GM21529 (cell line): ENCODE measurements around the gene PCIF1.
A peak's percentile ranks its signal among the peaks of the same experiment; 100 is the strongest.
"Not testable (repeated sequence)": the region's sequence is repeated elsewhere in the genome, so short reads cannot be mapped to it uniquely, and the experiment has no call there.

Source experiments
- ATAC-seq: cut with Tn5 transposase; IDR thresholded peaks from one replicate; pipeline ENCODE4 v1.9.1; 2021; ENCODE audit not compliant: unreplicated experiment

Gene PCIF1

DNA sequence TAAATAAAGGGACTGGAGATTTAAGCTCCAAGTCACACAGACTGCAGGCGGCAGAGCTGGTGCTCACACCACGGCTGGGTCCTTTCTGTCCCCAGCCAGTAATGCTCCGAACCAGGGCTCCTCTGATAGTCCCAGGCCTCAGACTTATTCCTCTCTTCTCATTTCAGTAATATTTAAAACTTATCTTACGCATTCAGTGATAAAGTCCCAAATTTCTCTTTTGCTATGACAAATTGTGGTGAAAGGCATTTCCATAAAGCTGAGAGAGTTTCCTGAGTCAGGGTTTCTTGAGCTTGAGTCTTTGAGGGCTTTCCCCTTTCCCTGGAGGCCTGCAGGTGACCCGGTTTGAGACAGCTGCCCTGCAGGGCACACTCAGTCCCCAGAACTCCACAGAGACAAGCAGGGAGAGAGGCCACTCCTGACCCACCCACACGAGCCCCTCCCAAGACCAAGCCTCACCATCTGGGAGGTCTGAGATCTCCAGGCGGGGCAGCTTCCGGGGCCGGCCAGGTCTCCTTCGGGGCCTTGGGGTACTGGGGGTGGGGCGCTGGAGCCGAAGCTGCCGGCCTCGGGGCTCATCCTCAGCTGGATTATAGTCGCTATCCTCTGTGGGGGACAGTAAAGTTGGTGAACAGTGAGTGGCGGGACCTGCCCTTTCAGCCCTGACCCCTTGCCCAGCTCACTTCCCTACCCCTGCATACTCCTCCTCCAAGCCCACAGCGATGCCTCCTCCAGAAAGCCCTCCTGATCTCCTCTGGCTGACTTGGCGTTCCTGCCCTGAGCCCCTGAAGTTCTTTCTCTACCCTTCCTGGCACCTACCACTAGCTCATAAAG lies 30.9 kb downstream of the PCIF1 start:
- peak; percentile 47 for ATAC-seq

DNA sequence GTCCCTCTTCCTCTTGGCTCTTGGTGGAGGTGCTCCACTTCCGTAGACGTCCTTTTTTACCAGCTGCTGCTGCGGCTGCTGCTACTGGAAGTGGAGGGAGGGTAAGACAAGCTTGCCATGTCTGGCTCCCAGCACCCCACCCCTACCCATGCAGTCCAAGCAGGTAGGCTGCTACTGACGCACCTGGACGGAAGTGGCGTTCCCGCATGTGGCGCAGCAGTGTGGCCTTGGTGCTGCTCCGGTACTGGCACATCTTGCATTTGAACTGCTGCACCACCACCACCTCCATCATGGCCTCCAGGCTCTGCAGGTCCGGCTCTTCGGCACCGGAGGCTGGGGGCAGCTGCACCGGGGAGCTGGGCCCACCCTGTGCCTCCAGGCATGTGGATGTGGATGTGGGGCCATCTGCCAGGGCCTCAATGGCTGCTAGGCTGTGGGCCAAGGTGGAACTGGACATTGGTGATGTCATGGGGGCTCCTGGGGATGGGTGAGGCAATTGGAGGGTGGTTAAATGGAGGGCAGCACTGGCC lies 33.1 kb downstream of the PCIF1 start:
- ATAC-seq: no peak

DNA sequence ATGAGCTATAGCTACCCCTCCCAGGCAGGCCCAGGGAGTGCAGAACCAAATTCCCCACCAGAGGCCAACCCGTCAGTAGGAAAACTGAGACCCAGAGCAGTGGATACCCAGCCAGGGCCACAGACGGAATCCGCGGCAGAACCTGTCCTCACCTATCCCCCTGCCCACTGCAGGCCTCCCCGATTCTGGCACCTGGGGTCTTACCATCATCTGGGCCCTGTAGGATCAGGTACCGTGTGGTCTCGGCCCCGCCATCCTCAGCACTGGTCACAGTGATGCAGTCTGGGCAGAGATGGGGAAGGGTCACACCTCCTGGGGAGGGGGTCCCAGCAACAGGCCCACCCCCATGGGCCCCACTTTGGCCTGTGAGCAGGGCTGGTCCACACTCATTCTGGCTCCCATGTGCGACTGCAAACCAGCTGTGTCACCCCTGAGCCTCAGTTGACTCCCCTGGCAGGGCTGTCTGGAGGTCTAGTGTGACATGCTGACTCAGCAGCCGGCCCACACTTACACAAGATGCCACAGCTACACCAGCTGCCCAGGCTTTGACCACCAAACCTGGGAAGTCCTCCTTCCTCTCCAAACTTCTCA lies 33.7 kb downstream of the PCIF1 start:
- no peak for ATAC-seq

DNA sequence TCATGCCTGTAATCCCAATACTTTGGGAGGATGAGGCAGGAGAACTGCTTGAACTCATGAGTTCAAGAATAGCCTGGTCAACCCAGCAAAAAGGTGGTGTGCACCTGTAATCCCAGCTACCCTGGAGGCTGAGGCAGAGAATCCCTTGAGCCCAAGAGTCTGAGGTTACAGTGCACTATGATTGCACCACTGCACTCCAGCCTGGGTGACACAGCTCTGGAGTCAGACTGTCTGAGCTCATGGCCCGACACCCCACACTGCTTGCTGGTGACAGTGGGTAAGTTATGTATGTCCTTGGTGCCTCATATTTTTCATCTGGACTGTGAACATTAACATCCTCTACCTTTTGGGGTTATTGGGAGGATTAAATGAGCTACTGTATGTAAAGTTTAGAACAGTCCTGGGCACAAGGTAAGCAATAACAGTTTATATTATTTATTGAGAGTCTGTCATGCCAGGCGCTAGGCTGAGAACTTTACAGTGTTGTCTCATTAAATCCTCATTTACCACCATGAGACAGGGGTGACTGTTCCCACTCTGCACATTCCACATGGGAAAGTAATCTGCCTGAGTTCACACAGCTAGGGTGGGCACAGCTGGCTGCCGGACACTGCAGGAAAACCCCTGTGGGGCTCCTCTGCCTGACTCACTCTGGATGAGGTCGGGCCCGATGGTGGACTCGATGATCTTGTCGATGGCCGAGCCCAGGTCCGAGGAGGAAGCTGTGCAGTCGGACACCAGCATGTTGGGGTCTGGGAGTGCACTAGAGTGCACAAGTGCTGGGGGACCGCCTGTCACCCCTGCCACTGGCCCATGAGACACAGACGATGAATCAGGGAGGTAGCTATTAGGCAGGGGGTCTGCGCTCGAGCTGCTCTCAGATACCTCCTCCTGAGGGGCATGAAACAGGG lies 34.6 kb downstream of the PCIF1 start:
- ATAC-seq: no peak

DNA sequence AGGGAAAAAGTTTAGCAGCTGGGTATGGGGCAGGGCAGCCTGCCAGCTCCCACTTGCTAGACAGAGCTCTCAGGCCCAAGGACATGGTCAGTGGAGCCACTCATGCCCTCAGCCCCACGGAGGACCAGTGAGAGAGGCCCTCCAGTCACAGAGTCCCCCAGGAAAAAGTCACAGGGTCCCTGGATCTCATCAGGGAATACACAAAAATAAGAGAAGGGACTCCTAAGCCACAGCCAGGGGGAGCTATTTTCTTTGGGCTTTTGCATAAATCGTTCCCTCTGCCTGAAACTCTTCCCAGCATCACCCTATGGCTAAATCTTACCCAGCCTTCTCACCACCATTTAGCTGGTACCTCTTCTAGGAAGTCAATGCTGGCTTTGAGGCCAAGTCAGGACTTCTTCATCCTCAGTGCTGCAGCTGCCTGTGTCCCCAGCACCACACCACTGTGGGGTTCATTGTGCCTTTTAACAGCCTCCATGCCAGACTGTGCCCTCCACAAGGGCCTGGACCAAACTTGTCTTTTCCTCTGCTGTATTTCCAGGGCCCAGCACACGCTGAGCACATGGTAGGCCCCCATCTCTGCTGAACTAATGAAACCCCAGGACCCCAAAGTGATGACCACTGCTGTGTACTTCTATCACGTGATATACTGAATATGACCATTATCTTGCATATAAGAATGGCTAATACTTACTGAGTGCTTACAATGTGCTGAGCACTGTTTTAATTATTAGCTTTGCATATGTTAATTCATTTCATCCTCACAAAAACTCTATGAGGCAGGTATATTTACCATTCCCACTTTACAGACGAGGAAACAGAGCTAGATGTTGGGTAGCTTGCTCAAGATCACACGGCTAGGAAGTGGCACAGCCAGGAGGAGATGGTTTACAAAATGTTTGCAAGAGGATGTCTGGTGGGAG lies 35.5 kb downstream of the PCIF1 start:
- no peak for ATAC-seq

DNA sequence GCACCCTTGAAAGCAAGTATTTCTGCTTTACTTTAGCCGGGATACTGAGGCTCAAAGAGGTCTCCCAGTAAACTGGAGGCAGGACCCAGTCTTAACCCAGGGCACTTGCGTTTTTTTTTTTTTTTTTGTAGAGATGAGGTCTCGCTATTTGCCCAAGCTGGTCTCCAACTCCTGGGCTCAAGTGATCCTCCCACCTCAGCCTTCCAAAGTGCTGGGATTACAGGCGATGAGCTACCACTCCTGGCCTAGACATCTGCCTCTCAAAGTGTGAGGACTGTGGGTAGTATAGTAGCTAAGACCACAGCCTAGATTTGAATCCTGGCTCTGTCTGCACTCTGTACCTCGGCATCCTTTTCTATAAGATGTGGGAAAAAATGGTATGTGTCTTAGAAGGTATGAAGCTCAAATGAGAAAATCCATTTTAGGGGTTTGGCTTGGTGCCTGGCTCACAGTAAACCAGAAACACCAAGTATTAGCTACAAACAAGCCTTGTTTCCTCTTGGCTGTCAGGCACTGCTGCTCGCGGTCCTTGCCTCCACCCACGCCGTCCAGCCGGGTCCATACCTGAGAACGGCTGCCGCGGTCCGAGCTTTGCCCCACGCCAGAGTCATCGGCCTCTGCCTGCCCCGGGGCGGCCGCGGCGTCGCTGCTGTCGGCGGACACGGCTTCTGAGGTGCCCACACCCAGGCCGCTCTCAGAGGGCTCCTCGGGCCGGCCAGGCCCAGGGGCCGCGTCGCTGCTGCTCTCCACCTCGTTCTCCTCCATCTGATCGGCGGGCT lies 36.4 kb downstream of the PCIF1 start:
- ATAC-seq: peak; percentile 19

DNA sequence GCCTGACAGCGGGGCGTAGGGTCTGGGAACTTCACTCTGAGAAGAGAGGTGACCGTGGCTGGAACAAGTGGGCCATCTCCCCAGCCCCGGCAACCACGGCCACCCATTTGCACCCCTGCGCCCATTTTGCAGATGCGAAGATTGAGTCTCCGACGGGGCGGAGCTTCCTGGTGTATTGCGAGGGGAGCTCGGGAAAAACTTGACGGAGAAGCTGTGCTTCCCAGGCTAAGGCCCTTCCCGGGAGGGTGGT lies 36.9 kb downstream of the PCIF1 start:
- peak; percentile 28 for ATAC-seq

DNA sequence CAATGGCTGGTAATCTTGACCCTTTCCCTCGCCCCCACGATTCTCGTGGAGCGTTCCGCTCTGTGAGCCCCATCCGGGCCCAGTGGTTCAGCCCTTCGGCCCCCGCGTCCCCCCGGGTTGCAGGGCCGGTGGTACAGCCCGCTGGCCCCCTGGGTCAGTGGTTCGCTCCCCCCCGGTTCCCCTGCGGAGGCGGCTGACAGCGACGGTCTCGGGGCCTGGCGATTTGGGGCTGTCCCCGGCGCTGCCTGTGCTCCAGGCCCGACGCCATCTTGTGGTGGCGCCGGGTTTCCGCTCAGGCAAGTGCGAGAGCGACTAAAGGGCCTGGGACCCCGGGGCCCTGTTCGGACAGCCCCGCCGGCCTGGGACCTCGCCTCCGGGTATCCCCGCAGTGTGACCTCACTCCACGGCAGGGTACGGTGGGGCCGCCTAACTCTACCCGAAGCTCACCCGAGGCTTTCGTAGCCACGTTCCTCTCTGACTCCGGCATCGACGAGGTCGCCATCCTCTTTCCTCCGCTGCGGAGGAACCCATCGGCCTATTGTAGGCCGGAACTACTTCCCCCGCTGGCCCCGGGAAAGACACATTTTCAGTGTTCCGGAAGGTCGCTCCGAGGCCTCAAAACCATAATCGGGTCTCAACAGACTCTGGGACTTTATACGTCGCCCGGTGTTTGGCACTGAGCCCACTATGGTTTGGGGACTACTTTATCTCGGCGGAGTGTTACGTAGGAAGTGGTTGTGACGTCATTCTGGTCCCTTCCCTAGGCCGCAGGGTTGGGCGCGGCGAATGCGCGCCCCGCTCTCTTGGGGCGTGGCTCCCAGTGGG lies 37.4 kb downstream of the PCIF1 start, which contains the start of gene ZNF335:
TSS of gene ZNF335 (minus strand) at position 529 of the 825 bp plus-strand sequence. CDS start 793 bp downstream, outside the sequence.
- peak; percentile 75 for ATAC-seq

DNA sequence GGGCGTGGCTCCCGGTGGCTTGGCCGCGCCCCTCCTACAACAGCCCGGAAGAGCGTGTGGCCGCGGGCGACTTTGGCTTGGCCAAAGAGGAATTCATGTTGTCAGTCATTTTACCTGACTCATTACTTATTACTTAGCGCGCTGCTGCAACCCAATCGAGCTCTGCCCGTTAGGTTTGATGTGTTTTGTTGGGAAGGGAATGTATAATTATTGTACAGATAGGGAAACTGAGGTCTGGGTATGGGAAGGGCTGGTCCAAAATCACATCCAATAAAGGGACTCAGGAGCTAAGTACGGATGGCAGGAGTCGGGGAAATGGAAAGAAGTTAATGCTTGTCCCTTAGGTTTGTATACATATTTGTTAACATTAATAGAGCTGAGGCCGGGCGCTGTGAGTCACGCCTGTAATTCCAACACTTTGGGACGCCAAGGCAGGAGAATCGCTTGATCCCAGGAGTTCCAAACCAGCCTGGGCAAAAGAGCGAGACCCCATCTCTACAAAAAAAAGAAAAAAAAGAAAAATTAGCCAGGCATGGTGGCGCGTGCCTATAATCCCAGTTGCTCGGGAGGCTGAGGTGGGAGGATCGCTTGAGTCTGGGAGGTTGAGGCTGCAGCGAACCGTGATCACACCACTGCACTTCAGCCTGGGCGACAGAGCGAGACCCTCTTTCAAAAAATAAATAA lies 38.2 kb downstream of the PCIF1 start:
- no peak for ATAC-seq

DNA sequence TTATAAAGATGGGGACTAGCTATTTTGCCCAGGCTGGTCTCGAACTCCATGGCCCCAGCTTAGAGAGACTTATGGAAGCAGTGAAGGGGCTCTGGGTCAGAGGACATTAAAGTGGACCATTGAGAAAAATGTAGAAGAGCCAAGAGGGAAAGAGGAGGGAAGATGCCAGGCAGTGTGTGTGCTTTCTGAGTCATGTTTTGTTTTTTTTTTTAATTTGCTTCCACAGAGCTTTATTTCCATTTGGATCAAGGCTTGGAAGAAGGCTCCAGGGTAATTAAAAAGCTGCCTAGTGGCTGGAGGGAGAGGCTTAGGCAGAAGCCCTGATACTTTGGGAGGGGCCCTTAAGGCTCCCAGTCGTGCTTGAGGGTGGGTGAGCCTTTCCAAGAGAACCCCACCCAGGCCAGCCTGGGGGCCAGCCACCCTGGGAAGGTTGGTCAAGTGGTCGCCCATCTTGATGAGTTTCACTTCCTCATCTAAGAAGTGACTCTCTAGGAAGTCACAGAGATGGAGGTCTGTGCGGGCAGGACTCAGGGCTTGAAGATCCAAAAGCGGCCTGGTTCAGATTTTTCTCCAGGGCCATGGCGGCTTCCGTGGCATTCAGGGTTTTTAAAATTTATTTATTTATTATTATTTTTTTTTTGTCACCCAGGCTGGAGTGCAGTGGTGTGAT lies 40.5 kb downstream of the PCIF1 start:
- ATAC-seq: no peak

DNA sequence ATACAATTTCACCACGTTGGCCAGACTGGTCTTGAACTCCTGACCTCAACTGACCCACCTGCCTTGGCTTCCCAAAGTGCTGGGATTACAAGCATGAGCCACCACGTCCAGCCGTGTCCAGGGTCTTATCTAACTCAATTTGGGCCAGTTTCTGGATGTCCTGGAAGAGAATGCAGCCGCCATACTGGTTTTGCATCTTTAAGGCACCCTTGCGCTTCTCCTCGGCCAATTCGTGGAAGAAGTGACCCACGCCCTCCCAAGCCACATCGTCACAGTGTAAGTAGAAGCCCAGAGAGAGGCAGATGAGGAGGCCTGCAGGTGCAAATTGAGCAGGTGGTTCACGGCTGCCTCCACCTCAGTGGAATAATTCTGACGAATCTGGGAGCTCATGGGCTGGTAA lies 41.2 kb downstream of the PCIF1 start:
- no peak for ATAC-seq

DNA sequence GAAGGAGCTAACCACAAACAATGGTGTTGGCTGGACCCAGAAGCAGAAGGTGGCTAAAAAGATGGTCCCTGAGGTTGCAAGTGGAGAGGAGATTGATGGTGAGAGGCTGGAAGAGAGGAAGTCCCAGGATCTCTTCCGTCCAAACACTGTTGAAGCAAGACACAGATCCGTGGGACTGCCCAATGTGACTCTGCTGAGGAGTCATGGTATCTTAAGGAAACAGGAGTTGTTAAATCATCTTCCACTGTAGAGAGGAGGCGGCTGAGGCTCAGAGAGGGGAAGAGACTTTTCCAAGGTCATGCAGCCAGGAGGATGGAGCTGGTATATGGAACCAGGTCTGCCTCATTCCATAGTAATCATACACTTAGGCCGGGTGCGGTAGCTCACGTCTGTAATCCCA lies 41.6 kb downstream of the PCIF1 start:
- ATAC-seq: no peak

DNA sequence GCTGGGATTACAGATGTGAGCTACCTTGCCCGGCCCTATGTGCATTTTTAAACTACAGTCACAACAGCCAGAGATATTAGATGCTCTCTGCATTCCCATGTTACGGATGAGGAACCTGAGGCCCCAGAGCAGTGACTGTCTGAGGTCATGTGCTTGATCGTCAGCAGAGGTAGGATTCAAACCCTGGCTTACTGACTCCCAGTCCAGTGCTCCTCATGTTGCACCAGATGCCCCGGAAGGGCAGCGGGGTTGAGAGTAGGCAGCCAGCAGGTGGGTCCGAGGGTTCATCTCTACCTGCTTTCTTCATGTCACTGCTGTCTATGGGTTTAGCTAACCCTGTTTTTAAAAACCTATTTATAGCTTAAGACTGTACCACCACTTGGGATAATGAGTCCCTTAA lies 46.8 kb downstream of the PCIF1 start:
- no peak for ATAC-seq

DNA sequence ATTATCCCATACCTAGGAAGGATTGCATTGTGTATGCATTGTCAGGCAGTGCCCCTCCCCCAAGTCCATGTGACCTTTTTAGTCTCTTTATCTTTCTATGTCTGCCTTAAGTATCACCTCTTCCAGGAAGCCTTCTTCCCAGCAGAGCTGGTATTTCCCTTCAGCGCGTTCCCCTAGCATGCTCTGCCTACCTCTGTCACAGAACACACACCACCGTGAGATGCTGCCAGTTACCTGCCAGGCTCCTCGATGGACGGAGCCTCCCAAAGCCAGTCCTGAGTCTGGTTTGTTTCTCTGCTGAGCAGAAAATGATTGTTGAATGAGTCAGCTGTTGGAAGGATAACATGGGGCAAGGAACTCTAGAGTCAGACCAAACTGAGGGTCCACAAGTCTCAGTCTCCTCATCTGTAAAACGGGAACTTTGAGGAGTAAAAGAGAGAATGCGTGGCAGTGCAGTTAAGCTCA lies 48.8 kb downstream of the PCIF1 start:
- ATAC-seq: no peak

DNA sequence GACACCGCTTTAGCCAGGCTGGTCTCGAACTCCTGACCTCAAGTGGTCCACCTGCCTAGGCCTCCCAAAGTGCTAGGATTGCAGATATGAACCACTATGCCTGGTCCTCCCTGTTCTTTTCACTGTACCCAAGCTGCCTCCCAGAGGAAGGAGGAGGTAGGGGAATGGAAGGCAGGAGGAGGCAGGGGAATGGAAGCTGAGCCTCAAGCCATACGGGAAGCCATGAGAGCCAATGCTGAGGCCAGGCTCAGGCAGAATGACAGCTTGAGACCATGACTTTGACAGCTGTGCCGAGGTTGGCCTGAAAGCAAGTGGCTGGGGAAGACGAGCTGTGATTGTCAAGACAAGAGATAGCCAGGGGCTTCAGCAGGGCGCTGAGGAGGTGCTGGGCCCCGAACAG lies 51.1 kb downstream of the PCIF1 start:
- no peak for ATAC-seq

DNA sequence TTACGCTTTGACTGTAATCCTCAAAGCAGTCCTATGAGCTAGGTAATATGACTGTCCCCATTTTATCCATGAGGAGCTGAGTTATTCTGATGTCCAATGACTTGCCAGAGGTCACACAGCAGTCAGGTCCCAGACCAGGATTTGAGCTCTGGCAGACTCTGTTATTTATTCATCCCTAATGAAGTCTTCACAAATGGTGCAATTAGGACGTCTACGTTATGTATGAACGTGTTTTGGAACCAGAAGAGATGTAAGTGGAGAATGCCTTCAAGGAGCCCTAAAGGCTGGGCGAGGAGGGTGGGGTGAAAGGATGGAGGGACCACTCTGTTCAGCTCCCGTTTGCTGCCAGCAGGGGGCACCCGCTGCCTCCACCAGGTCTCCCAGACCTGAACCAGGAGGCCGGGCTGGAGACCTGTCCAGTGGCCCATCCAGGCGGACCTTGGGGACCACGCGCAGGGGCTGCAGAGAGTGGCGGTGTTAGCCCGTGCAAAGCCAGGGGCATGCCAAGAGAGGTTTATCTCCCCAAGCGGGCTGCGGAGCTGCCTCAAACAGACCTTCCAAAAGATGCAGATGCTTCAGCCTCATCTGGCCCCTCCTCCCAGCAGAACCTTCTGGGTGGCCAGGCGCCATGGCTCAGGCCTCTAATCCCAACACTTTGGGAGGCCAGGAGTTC lies 52.8 kb downstream of the PCIF1 start:
- peak; percentile 63 for ATAC-seq

DNA sequence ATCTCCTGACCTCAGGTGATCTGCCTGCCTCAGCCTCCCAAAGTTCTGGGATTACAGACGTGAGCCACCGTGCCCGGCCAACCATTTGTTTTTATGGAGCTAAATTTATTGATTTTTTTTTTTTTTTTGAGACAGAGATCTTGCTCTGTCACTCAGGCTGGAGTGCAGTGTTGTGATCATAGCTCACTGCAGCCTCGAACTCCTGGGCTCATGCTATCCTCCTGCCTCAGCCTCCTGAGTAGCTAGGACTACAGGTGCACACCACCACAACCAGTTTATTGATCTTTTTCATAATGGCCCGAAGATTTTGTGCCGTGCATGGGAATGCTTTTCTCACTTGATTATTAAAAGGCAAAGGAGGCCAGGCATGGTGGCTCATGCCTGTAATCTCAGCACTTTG lies 54.3 kb downstream of the PCIF1 start:
- not testable (repeated sequence) for ATAC-seq
